NCI-H524 treated with DMSO at 0.1 percent for 48 hours (cell line): ENCODE data around the gene TRIM40.
"Not testable (repeated sequence)": the region's sequence is repeated elsewhere in the genome, so short reads cannot be mapped to it uniquely, and the experiment has no call there.

Source experiments
- DNase-seq: peaks from one replicate; lab custom pipeline; 2025; lab: John Stamatoyannopoulos, UW

Gene TRIM40

GRCh38 chr6:30113841-30114240 lies 22.1 kb upstream of the TRIM40 start:
- DNase-seq, result no peak

GRCh38 chr6:30116724-30117123 lies 19.2 kb upstream of the TRIM40 start:
- DNase-seq, result no peak

DNA sequence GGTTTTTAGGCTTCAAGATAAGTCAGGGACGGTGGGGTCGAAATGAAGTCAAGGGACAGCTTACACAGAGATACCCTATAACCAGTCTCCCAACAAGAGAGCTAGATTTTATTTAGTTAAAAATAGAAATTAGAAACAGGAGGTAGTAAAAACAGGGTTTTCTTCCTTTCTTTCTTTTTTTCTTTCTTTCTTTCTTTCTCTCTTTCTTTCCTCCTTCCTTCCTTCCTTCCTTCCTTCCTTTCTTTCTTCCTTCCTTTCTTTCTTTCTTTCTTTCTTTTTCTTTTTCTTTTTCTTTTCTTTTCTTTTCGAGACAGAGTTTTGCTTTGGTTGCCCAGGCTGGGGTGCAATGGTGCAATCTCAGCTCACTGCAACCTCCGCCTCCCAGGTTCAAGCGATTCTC lies 17.2 kb upstream of the TRIM40 start:
- not testable (repeated sequence) for DNase-seq

- DNase-seq, result no peak
Measured at GRCh38 chr6:30121446-30122366, 14.2 kb upstream of the TRIM40 start.

- no peak for DNase-seq
Measured at GRCh38 chr6:30122515-30122914, 13.4 kb upstream of the TRIM40 start.

DNA sequence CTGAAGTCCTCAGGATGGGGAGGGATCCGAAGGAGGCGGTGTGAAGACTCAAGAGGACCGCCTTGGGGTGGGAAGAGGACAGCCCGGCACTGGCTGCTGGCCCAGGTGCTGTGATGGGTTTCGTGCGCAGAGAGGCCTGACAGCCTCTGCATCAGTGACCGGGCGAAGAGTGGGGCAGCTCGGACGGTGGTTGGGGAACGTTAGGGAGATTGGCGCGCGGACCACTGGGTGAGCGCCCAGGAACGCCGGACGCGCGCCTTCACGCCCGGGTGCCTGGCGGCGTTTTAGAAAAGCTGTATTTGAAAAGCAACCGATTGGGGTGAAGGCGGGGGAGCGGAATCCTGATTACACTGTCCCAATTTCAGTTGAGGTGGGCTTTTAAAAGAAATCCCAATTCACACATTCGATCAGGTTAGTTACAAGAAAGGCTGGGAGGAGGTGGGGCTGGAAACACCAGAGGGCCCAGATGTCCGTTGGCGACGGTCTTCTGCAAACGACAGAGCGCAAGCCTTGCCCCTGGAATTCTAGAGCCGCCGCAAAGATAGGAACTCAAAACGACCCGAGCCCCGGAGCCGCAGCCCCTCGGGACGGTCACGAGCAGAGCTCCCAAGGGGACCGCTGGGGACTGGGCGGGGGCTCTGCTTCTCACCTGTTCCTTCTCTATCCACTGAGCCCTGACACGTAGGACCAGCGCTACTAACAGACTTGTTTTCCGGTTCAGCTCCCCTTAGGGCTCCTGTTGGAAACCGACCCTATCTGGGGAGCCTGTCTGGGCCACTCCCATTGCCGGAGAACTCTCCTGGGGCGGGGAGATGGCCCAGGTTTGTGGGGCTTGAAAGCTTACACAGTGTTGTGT lies 8.5 kb upstream of the TRIM40 start:
- DNase-seq, result no peak

DNA sequence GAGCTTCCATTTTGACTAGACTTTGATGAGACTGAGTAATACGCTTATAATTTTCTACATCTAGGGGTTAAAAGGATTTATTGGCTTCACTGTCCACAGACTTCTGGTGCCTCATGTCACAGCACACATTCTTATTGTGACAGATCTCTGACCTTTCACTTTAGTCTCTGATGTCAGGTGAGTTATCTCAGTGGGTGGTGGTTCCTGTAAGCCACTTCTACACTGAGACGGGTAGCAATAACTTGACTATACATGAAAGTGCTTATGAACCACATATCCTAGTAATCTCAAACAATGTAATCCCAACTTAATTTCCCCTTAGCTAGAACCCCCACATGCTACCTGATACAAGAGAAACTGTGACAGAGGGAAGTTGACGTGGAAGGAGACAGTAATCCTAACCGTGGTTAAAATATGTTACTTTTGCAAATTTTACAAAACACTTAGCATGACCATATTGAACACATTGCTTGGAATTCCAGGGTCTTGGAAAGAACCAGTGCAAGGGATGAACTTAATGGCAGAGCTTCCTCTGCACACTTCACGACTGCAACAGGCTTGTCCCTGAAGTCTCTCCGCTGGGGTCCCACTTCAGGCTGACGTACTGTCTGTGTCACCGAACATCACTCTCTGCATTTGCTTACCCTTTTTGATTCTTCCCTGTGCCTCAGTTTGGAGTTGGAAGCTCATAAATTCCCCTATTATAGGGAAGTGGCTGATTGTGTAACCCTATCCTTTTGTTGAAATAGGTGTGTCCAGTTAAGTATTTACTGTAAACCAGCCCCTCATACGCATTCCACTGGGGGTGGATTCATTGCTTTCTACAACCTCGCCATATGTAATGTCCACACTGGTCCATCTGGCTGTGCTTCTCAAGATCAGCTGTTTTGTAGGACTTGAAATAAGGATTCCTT lies 6.4 kb upstream of the TRIM40 start:
- DNase-seq, result no peak

DNA sequence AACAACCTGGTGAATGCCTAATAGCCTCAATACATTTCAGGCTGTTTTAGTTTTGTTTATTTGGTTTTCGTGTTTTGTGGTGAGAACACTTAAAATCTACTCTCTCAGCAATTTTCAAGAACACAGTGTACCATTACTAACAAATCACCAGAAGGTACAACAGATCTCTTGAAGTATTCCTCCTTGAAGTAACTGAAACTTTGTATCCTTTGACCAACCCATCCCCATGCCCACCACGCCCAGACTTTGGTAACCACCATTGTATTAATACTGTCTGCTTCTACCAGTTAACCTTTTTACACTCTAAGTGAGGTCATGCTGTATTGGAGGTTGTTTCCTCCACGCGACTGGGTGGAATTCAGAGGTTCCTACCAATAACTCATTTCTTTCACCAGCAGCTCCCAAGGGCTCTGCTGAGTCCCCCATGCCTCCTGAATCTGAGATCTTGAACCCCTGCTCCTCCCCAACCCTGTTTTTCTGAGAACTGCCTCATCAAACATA lies 5.7 kb upstream of the TRIM40 start:
- no peak for DNase-seq

- no peak for DNase-seq
Measured at GRCh38 chr6:30130887-30131862, 4.8 kb upstream of the TRIM40 start.

DNA sequence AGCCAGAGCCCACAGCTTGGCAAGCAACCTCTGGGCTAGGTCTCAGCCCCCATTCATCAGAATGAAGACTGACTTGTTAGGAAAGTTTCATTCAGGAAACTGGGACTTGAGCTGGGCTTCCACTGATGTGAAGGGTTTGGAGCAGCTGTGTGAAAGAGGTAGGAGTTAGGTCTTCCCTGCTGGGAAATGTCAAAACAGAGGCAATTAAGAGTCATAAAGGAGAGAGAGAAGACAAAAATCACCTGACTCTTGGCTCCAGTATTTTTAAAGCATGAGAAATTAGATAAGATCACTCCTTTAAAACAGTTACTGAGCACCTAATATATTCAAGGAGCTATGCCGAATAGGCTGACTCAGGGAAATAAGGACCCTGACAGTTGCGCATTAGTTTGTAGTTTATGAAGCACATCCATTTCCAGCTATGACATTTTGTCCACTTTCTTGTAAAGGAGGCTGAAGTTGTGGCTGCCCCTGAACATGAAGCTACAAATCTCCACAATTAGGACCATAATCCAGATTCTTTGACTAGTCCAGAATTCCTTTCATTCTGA lies 3.9 kb upstream of the TRIM40 start:
- DNase-seq, result no peak

DNA sequence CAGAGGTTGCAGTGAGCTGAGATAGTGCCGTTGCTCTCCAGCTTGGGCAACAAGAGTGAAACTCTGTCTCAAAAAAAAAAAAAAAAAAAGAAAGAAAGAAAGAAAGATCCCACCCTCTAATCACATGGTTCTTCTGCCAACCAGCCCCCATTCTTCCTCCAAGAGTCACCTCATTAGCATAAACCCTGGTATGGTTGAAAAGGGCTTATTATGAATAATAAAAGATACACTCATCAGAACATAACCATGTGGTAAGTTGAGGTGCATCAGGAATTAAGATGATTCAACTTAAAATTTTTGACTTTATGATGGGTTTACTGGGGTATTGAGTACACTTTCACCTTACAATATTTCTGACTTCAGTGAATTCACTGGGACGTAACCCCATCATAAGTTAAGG lies 793 bp upstream of the TRIM40 start:
- no peak for DNase-seq

DNA sequence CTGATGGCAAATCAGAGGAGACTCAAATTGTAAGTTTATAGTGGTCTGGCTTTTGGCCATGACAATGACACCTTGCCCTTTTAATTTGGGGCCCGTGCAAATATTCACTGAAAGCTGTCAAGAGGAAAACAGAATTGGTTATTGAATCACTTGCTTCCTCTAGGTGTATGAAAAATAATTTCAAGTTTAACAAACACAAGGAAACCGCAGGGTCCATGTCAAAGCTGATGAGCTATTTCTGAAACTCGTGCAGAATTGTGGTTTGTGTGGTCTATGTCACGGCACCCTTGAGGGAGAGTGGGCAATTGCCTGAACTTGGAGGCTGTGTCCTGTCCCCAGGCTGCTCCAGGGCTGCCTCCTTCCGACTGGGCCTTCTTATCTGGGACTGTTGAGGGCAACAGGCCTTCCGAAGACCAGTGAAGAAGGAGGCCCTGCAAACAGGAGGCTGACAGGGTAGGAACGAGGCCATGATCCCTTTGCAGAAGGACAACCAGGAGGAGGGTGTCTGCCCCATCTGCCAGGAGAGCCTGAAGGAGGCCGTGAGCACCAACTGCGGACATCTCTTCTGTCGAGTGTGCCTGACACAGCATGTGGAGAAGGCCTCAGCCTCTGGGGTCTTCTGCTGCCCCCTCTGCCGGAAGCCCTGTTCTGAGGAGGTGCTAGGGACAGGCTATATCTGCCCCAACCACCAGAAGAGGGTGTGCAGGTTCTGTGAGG lies 788 bp downstream of the TRIM40 start:
- no peak for DNase-seq

DNA sequence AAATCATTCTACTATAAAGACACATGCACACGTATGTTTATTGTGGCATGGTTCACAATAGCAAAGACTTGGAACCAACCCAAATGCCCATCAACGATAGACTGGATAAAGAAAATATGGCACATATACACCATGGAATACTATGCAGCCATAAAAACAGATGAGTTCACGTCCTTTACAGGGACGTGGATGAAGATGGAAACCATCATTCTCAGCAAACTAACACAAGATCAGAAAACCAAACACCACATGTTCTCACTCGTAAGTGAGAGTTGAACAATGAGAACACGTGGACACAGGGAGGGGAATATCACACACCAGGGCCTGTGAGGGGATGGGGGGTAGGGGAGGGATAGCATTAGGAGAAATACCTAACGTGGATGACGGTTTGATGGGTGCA lies 4.3 kb downstream of the TRIM40 start:
- DNase-seq, result not testable (repeated sequence)

DNA sequence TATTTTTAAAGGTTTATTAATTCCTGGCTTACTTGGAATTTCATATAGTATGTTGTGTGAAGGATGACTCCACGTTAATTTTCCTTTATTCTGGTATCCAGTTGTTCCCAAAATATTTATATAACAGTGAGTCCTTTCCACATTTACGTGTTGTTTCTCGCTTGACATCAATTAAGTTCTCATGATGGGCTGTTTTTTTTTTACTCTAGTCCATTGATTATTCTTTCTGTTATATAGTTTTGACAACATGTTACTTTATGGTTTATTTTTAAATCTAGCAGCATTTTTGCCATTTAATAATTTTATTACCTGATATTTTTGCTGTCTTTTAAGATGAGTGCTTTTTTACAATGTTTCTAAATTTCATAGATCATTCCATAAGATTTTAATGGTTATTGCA lies 6.7 kb downstream of the TRIM40 start:
- DNase-seq, result no peak

DNA sequence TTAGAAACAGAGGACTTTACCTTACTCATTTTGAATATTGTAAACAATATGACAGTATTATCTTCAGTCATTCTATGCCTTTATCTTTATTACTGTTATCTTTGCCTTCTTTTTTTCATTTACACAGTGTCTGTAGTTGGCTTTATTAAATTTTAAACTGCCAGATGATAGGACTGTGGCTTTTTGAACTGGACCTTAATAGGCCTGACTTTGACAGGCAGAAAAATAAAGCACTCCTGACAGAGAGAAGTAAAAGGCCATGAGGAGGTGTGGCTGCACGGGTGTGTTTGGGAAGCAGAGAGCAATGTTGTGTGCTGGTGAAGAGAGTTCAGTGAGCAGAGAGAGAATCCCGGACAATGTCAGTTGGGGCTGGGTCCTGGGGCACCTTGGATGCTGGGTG lies 7.8 kb downstream of the TRIM40 start:
- DNase-seq, result no peak

DNA sequence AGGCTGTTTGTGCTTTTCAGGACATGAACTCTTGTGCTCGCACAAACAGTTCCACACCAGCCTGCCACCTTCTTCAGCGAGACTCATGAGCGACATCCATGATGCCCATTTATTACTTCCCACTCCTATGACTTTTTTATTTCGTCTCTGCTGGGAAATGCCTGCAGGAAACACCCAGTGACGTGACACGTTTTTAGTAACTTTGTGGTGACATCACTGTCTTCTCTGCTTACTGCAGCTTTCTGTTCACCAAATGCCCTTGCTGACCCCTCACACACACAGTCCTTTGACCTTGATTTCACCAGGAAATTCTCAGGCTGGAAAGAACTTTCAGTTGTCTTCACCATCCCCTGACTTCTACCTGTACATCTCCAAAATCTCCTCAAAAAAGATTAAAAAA lies 8.9 kb downstream of the TRIM40 start:
- DNase-seq, result no peak

DNA sequence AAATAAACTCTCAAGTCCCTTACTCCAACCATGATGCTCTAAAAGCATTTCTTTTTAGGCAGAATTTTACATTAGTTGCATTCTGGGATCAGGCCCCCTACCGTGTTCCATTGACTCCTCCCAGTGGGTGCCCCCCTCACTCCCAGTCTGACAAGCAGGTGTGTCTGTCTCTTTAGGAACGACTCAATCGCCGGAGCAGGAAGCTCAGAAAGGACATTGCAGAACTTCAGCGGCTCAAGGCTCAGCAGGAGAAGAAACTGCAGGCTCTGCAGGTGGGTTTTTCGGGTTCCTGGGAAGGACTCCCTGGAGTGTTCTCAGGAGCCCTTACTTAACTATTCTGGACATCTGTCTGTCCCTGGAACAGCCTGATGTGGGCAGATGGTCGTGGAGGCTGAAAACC lies 9.9 kb downstream of the TRIM40 start:
- no peak for DNase-seq

- no peak for DNase-seq
Measured at GRCh38 chr6:30147096-30147495, 11.2 kb downstream of the TRIM40 start.

DNA sequence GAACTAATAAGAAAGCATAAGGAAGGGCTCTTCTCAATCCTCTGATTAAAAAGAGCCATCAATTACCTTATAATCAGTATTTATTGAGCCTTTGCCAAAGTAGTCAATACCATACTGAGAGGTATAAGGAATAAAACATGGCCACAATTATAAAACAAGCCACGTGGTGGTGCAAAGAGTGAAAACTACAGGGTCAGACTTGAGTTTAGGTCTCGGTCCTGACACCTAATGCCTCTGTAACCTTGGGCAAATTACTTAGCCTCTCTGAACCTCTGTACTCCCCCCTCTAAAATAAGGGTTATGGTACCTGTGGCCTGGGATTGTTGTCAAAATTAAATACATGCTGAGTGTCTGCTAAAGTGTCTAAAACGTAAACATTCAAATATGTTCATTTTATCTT lies 13.3 kb downstream of the TRIM40 start:
- no peak for DNase-seq
